ENCODE data around the gene KDM6B. TPM values are rescaled to one million over a fixed set of nuclear protein-coding genes. Genes with fewer than 3 reads are reported as not detected.
A peak's percentile ranks its signal among the peaks of the same experiment; 100 is the strongest.
"Not testable (repeated sequence)": the region's sequence is repeated elsewhere in the genome, so short reads cannot be mapped to it uniquely, and the experiment has no call there.

KDM6B gene
- total RNA-seq, 1 donor from 2014 or later: 96.3 TPM

DNA sequence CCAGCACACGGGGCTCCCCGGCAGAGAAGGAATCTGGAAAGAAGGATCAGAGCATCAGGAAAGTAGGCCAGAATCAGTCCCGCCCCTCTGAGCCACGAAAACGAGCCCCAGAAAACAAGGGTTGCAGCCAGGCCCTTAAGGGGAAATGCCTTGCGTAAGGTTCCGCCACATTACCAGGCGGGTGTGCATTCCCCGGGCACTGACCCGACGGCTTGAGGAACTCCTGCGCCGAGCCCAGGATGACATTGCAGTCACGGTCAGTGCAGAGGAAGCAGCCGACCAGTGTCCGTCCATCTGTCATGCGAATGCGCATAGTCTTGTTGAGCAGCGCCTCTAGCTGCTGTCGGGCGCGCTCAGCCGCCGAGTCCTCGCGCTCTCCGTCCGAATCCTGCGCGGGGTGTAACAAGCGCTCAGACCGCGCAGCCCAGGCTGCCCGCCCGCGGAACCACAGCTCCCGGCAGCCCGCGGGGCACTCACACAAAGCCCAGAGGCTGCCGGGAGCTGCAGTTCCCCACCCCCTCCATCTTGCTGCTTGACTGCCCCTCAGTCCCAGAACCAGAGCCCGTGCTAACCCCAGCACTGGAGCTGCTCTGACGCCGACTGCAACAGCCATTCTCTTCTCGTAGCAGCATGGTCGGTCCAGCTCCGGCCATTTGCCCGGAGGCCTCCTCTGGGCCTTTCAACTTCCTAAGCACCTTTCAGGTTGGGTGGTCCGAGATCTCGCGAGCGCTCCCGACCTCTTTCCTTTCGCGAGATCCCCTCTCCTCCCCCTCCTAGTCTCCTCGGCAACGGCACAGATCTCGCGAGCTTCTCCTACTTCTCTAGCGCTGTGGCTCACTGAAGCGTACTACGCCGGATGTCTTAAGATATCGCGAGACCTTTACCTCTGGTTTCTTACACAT, 23.0 kb downstream of the KDM6B start, which contains the start of gene NAA38:
Gene NAA38, minus strand, starts transcription at position 749 of the 902 bp plus-strand sequence. Its CDS starts 96 bp downstream, at position 653.
- H3K4me1 Mint-ChIP-seq: peaks cover 12% of the 10 kb centered on the region
- no peak within 1 kb of the TSS for H3K4me3 Mint-ChIP-seq
- no peak within 1 kb of the TSS for H3K27ac Mint-ChIP-seq
- H3K9me3 Mint-ChIP-seq: no peaks in the 10 kb centered on the region
- no peaks in the 10 kb centered on the region for H3K27me3 Mint-ChIP-seq (ENCODE audit: low read depth)
- peaks cover 4% of the 10 kb centered on the region for H3K36me3 Mint-ChIP-seq
- TF ChIP-seq, protein P1, sequence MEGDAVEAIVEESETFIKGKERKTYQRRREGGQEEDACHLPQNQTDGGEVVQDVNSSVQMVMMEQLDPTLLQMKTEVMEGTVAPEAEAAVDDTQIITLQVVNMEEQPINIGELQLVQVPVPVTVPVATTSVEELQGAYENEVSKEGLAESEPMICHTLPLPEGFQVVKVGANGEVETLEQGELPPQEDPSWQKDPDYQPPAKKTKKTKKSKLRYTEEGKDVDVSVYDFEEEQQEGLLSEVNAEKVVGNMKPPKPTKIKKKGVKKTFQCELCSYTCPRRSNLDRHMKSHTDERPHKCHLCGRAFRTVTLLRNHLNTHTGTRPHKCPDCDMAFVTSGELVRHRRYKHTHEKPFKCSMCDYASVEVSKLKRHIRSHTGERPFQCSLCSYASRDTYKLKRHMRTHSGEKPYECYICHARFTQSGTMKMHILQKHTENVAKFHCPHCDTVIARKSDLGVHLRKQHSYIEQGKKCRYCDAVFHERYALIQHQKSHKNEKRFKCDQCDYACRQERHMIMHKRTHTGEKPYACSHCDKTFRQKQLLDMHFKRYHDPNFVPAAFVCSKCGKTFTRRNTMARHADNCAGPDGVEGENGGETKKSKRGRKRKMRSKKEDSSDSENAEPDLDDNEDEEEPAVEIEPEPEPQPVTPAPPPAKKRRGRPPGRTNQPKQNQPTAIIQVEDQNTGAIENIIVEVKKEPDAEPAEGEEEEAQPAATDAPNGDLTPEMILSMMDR (IDR thresholded peaks at IDR 0.05; ENCODE audit: unreplicated experiment): no peak
- peak; percentile 94 for DNase-seq (ENCODE audit: low spot score in 2 of 2, unreplicated experiment in 2 of 2)

DNA sequence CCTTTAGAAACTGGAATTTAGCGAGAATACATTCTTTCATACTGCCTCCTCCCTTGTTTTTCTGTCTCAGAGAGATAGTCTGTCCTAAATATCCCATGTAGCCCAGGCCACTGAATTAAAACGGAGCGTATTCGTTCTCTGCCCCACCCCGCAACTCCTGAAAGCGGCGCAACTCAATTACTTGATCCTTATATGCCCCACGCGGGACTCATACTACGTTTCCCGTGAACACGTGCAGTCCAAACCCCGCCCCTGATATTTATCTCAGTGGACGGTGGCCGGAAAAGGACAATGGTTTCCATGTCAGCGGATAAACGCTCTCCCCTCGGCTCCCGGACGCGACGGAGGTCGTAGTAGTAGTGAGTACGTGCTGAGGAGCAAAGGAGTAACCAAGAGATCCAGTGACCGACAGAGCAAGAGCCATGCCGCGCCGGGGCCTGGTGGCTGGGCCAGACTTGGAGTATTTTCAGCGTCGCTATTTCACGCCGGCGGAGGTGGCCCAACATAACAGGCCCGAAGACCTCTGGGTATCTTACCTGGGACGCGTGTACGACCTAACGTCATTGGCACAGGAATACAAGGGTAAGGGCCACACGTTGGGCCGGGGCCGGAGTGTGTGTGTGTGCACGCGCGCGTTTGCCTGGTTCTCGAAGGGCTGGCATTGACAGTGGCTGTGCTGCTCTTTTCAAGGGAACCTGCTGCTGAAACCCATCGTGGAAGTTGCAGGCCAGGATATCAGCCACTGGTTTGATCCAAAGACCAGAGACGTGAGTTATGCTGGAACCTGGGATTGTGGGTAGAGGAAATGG, 23.9 kb downstream of the KDM6B start, which contains the start of gene CYB5D1:
Gene CYB5D1, plus strand, starts transcription at position 291 of the 809 bp plus-strand sequence. Its CDS starts 132 bp downstream, at position 423.
- Mint-ChIP-seq H3K27me3 (ENCODE audit: low read depth) (no peaks in the 10 kb centered on the region), H3K4me3 (no peak within 1 kb of the TSS), H3K27ac (no peak within 1 kb of the TSS), H3K4me1 (peaks cover 15% of the 10 kb centered on the region), H3K36me3 (peaks cover 2% of the 10 kb centered on the region), H3K9me3 (no peaks in the 10 kb centered on the region)
- peak; percentile 61 to 83 for DNase-seq (ENCODE audit: low spot score in 2 of 2, unreplicated experiment in 2 of 2)
- TF ChIP-seq, protein P1 (IDR thresholded peaks at IDR 0.05; ENCODE audit: unreplicated experiment): no peak

DNA sequence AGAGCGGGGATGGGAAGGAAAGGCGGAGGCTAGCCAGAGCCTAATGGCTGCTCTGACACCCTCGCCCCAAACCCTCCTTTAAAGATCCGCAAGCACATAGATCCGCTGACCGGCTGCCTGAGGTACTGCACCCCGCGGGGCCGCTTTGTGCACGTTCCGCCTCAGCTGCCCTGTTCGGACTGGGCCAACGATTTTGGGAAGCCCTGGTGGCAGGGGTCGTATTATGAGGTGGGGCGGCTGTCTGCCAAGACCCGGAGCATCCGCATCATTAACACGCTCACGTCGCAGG, 24.4 kb downstream of the KDM6B start:
- TF ChIP-seq, protein P1 (IDR thresholded peaks at IDR 0.05; ENCODE audit: unreplicated experiment): peak; percentile 64
- DNase-seq (ENCODE audit: low spot score in 2 of 2, unreplicated experiment in 2 of 2): no peak
- peaks cover 15% of the 10 kb centered on the region for H3K4me1 Mint-ChIP-seq
- no peaks in the 10 kb centered on the region for H3K9me3 Mint-ChIP-seq
- H3K4me3 Mint-ChIP-seq: no peak overlapping the region
- peaks cover 2% of the 10 kb centered on the region for H3K36me3 Mint-ChIP-seq
- no peak overlapping the region for H3K27ac Mint-ChIP-seq
- no peaks in the 10 kb centered on the region for H3K27me3 Mint-ChIP-seq (ENCODE audit: low read depth)

DNA sequence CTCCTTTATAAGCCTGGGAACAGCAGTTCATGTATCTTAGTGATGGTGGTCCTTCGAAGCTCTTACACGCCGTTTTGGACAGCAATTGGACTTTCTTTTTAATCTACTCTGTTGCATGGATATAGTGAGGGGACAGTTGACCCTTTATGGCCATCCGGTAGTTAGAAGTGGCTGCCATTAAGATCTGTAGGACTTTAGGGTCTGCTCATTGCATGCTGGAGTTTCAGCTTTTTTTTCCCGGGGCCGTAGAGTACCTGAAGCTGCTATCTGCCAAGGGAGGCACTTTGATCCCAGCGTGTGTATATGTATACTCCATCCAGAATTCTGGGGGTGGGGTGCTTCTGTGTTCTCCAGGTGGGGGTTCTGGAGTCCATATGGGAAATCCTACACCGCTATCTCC, 25.0 kb downstream of the KDM6B start:
- TF ChIP-seq, protein P1 (IDR thresholded peaks at IDR 0.05; ENCODE audit: unreplicated experiment): no peak
- peaks cover 10% of the 10 kb centered on the region for H3K4me1 Mint-ChIP-seq
- peaks cover 2% of the 10 kb centered on the region for H3K36me3 Mint-ChIP-seq
- H3K4me3 Mint-ChIP-seq: no peak overlapping the region
- H3K9me3 Mint-ChIP-seq: no peaks in the 10 kb centered on the region
- no peak overlapping the region for H3K27ac Mint-ChIP-seq
- H3K27me3 Mint-ChIP-seq (ENCODE audit: low read depth): no peaks in the 10 kb centered on the region
- DNase-seq (ENCODE audit: low spot score in 2 of 2, unreplicated experiment in 2 of 2): no peak

DNA sequence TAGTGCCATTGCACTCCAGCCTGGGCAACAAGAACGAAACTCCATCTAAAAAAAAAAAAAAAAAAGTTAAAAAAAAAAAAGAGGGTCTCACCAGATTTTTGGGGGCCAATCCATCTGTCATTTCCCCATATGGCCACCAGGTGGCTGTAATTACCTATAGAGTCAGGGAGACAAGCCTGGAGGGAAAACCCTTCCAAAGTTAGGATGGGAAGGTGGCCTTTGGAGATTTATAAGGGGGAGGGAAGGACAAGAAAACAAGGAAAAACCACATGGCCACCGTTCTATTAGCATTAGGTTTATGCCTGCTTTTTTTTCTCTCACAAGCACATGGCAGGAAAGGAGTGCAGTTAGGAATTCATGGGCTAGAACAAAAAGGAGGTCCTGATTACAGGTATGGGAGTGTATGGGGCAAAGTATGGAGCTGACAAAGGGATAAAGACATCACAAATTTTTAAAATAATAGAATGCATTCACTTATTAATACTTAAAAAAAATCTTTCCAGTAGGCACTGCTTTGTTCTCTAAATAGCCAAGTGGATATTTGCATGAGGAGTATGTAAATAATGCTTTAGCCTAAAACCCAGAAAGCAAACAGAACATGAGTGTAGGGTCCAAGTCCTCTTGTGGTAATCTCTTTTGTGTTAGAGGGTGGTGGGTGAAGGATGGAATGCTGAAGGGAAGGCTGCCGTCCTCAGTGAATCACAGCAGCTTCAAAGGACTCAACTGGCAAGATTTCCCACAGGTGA, 28.8 kb downstream of the KDM6B start:
- peak overlapping the region; percentile 28 for H3K27ac Mint-ChIP-seq
- peaks cover 17% of the 10 kb centered on the region for H3K36me3 Mint-ChIP-seq
- no peaks in the 10 kb centered on the region for H3K27me3 Mint-ChIP-seq (ENCODE audit: low read depth)
- H3K4me3 Mint-ChIP-seq: no peak overlapping the region
- DNase-seq (ENCODE audit: low spot score in 2 of 2, unreplicated experiment in 2 of 2): no peak
- TF ChIP-seq, protein P1 (IDR thresholded peaks at IDR 0.05; ENCODE audit: unreplicated experiment): peak; percentile 96
- peaks cover 8% of the 10 kb centered on the region for H3K4me1 Mint-ChIP-seq
- no peaks in the 10 kb centered on the region for H3K9me3 Mint-ChIP-seq

DNA sequence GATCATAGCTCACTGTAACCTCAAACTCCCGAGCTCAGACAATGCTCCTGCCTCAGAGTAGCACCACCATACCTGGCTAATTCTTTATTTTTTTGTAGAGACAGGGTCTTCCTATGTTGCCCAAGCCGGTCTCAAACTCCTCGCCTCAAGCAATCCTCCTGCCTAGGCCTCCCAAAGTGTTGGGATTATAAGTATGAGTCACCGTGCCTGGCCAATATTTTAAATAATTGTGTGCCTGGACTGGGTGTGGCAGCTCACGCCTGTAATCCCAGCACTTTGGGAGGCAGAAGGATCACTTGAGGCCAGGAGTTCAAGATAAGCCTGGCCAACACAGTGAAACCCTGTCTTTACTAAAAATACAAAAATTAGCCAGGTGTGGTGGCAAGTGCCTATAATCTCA, 30.4 kb downstream of the KDM6B start:
- H3K9me3 Mint-ChIP-seq; H3K27ac Mint-ChIP-seq; H3K4me3 Mint-ChIP-seq; DNase-seq (ENCODE audit: low spot score in 2 of 2, unreplicated experiment in 2 of 2); H3K27me3 Mint-ChIP-seq (ENCODE audit: low read depth); H3K4me1 Mint-ChIP-seq: not testable (repeated sequence)
- peaks cover 21% of the 10 kb centered on the region for H3K36me3 Mint-ChIP-seq
